GM19467 (cell line): ENCODE data around the gene SAP25.

ENCODE experiments used
- ATAC-seq: cut with Tn5 transposase; IDR thresholded peaks from one replicate; pipeline ENCODE4 v1.9.1; 2021; ENCODE audit warnings: mild to moderate bottlenecking, moderate library complexity; ENCODE audit not compliant: unreplicated experiment

Gene SAP25

DNA sequence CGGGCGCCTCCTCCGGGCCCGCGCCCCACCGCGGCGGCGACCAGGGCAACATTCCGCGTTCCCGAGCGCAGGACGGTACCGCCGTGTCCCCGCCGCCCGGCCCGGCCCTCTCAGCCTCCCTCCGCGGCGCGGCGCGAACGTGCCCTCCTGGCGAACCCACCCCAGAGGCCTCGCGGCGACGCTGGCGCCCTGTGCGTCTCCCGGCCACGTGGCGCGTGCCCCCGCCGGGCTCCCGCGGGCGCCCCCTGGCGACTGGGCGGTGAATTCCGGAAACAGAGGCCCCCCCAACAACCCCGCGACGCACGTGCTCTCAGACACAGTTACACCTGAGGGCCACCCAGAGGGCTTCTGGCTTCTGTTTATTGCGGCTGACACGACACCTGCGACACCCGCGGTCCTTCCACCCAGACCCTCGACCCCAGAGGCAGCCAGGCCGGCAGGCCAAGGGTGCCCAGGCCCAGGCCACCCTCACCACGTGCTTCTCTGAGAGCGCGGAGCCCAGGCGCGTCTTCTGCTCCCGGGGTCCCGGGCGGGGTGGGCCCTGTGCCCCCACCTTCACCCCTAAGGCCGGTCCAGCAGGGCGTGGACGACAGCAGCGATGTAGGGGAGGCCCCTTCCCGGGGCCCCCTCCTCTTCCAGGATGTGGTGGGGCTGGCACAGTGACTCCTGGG is at the start of gene SAP25:
Gene SAP25, minus strand, starts transcription at position 210 of the 671 bp plus-strand sequence. Its CDS starts 158 bp downstream, at position 52.
- ATAC-seq, result no peak

DNA sequence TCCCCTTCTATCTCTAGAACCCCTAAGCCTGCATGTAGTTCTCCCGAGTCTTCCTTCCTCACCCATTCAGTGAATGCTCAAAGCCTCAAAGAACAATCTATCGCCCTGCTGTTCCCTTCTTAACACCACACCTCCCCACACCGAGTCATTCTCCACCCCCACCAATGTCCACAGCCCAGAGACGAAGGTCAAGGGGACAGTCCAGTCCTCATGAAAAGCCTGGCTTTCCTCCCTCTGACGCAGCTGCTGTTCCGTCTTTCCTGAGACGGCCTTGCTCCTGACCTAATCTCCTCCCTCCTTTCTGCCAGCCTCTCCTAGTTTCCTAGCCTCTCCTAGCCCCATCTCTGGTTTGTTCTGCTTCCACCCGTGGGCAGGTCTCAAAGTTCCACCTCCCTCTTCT is 47.9 kb upstream of the SAP25 start:
- ATAC-seq, result no peak

DNA sequence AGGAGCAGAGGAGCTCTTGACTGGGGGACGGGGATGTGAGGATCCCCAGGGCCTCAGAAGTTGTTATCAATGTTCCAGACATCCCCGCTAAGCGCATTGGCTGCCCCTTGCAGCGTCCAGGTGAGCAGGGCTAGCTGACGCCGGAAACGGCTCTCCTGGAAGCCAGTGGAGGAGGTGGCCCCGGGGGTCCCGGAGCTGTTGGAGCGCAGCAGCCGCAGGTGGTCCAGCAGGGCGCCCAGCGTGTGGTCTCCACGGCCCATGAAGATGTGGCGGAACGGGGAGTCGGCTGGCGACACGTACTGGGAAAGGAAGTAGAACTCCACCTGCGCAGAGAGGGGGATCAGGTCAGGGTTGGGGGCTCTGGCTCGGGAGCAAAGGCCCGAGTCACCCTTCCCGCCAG is 47.1 kb upstream of the SAP25 start:
- ATAC-seq, result no peak

DNA sequence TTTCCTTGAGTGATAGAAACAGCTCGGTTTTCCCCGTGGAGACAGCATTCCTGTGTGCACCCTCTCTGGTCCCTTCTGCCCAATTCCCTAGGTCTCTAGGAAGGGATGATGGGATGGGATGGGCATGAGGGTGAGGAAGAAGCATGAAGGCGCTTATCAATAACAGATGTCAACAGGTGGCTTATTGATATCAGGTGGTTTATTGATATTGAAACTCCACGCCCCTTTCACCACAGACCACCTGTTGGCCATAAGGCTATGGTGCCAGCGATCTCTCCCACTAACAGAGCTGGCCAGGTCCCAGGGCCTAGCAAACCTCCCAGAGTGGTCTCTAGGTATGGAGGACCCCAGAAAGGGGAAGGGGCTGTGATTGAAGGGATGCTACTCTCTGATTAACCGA is 46.5 kb upstream of the SAP25 start:
- ATAC-seq, result no peak

DNA sequence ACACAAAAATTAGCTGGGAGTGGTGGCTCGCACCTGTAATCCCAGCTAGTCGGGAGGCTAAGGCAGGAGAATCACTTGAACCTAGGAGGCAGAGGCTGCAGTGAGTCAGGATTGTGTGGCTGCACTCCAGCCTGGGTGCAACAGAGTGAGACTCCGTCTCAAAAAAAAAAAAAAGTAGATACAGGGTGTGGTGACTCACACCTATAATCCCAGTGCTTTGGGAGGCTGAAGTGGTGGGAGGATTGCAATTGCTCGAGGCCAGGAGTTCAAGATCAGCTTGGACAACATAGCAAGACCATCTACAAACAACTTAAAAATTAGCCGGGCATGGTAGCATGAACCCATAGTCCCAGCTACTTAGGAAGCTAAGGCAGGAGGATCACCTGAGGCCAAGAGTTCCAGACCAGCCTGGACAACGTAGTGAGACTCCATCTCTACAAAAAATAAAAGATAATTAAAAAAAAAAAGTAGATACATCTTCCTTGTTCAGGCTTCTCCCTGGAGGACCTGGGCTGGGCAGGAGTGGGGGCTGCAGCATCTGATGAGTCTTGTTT is 40.7 kb upstream of the SAP25 start:
- no peak for ATAC-seq

DNA sequence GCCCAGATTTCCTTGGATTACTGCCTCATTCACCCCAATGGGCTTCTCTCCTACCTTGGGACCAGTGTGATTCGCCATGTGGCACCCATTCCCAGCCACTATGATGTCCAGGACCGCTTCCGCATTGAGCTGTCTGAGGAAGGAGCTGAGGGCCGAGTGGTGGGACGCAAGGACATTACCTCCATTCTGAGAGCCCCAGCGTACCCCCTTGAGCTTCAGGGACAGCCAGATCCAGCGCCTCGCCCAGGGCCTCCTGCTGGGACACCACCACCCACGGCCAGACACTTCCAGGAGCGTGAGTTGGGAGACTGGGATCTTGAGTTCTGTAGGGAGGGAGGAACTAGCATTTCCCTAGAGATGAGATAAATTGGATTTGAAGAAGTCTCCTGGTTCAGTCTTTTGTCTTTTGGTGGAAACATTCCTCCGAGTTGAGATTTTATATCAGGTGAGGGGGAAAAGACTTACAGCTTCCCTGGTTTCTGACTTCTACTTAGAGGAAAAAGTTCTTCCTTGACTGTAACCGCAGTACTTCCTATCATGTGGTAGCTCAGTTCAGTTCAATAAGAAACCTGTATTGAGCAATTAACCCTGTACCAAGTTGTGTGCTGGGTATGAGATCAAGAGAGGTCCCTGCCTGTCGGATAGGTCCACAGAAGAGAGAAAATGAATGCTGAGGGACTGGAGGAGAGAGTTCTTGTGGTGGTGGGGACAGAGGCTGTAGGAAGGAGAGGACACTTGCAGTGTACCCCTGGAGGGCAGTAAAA is 39.9 kb upstream of the SAP25 start:
- no peak for ATAC-seq

DNA sequence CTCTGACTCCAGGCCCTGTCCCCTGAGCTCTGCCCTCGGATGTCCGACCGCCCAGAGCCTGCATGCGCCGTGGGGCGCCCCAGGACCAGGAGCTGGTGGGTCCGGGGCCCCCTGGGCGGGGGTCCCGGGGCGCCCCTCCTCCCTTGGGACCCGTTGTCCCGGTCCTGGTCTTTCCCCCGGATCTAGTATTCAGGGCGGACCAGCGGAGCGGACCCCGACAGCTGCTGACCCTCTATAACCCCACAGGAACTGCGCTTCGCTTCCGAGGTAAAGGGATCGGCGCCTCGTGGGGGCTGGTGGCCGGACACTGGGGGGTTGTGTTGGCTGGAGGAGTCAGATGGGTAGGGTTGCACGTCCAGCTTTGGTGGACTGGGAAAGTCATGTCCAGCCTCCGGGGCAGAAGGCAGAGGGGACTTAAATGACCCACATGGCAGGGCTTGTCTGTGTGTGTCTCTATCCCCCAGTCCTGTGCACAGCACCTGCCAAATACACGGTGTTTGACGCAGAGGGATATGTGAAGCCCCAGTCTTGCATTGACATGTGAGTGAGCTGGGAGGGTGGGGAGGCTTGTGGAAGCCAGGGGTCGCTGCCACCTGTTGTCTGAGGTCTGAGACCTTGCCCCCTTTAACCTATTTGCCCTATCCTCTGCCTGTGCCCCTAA is 39.2 kb upstream of the SAP25 start:
- no peak for ATAC-seq

DNA sequence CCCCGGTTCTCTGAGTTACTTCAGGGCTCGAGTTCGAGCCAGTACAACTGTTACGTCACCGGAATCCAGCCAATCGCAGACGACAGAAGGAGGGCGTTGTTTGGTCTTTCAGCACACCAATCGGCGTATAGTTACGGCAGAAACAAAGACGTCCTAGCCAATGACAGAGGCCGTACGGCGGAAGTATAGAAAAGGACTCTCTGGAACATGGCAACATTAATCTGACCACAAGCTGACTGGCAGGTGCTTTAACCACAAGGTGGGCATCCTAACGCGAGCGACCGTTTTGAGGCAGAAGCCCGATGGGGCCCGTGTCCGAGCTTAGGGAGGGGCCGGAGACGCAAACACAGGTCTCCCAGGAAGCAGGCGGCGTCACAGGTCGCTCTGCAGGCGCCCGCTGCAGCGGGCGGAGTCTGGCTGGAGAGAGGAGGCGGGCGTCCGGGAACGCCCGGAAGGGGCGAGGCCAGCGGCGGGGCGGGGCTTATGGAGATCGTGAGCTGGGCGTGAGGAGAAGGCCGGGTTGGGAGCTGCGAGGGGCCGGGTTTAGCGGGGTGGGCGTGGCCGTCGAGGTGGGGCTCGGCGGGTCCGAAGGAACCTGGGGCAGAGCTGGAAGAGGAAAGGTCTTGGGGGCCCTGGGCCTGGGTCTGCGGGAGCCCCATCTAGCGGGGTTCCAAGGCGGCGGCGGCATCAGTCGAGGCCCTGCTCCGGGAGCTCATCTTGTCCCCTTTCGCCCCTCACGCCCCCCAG is 38.5 kb upstream of the SAP25 start, which contains the start of gene MOSPD3:
Gene MOSPD3, plus strand, starts transcription at position 558 of the 747 bp plus-strand sequence. CDS start 252 bp downstream, outside the sequence.
- peak; percentile 82 for ATAC-seq

DNA sequence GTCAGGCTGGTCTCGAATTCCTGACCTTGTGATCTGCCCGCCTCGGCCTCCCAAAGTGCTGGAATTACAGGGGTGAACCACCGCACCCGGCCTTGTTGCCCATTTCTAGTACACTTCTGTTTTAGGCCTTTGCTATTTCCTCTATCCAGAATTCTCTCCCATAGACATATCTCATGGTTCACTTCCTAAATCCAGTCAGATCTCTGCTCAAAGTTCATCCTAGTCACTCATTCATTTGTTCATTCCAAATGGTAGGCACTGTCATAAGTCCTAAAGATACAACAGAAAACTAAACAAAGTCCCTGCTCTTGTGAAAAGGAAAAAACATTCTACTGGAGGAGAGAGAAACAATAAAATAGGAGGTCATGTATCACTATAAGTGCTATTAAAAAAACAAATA is 36.3 kb upstream of the SAP25 start:
- no peak for ATAC-seq

DNA sequence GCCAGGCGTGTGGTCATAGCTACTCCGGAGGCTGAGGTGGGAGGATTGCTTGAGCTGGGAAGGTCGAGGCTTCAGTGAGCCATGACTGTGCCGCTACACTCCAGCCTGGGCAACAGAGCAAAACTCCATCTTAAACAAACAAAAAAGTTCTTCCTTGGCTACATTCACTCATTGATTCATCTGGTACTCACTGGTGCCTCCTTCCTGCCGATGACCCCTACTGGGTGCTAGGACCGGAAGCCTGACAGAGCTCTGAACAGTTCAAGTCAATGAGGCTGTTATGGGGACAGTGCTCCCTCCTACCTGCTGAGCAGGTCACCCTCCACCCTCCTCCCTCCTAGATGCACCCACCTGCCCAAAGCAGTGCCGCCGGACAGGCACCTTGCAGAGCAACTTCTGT is 33.4 kb upstream of the SAP25 start:
- no peak for ATAC-seq

DNA sequence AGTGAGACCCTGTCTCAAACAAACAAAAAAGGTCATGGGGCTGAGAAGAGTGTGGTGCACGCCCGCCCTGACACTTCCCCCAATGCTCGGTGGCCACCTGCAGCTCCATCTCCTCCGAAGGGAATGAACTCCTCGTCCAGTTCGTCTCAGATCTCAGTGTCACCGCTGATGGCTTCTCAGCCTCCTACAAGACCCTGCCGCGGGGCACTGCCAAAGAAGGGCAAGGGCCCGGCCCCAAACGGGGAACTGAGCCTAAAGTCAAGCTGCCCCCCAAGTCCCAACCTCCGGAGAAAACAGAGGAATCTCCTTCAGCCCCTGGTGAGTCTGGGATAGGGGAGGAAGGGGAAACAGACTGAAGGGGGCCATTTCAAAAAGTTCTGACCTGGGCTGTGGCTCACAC is 32.6 kb upstream of the SAP25 start:
- no peak for ATAC-seq

DNA sequence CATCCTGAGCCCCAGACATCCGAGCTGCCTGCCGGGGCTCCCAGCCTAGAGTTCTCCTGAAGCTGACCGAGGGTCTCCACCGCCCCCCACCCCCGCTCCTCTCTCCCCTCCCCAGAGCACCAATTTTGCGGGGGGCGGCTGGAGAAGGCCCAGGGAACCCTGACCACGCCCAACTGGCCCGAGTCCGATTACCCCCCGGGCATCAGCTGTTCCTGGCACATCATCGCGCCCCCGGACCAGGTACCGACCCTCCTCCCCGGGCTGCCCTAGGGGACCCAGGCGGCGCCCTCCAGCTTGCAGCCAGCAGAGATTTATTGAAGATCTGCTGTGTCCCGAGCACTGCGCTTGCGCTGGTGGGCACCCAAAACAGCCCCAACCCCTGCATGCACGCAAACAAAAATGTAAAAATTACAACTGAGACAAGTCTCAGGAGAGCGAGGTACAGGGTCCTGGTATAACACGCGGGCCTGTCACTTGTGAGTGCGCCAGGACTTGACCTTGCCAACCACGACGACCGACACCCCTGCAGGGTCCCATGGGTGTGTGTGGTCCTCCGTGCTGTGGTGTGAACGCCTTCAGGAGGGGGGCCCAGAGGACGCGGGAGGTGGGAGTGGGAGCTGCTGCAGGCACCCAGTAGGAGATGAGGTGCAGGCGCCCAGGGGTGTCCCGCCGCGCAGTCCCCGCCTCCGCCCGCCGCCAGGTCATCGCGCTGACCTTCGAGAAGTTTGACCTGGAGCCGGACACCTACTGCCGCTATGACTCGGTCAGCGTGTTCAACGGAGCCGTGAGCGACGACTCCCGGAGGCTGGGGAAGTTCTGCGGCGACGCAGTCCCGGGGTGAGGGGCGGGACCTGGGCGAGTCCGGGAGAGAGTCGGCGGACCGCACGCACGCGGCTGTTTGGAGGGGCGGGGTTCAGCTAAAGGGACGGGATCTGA is 31.5 kb upstream of the SAP25 start:
- ATAC-seq, result no peak

DNA sequence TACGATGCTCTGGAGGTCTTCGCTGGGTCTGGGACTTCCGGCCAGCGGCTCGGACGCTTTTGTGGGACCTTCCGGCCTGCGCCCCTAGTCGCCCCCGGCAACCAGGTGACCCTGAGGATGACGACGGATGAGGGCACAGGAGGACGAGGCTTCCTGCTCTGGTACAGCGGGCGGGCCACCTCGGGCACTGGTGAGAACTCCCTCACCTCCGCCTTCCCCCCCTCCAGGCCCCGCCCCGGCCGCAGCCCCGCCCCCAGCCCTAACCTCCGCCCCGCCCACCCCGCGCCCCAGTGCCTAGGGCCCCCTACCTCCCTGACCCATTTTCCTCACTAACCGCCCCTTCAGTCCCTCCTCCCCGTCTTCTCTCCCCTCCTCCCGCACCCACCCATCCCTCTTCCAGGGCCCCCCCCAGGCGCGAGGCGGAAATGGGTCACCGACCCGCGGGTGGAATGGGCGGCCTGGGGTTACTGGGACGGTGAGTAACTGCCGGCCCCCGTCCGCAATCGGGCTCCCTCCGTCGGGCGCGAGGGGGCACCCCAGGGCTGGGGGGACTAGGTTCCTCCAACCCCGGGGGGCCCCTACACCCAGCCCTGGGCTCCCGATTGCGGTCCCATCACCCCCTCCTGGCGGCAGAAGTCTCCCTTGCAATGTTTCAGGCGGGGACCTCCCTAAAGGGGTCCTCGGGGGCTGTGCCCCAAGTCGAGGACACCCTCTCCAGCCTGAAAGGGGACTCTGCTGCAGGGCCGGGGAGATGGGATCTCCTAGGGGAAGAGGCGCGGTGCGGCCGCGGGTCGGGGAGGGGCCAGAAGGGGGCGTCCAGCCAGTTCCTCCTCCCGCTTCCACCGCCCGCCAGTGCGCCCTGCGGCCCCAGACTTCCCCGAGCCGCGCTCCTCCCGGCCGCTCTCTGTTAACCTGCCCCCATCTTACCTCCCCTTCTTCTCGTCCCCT is 30.6 kb upstream of the SAP25 start:
- peak; percentile 50 for ATAC-seq

DNA sequence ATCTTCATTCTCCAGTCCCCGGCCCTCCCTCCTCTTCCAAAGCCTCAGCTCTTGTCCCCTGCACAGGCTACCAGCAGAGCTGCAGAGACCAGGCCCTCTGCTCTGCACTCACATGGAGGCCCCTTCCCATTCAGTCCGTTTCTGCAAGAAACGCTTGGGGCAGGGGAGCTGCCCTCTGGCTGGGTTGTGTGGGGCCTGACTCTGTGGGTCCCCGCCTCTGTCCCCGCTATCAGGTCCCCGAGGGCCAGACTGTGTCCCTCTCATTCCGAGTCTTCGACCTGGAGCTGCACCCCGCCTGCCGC is 30.0 kb upstream of the SAP25 start:
- no peak for ATAC-seq

DNA sequence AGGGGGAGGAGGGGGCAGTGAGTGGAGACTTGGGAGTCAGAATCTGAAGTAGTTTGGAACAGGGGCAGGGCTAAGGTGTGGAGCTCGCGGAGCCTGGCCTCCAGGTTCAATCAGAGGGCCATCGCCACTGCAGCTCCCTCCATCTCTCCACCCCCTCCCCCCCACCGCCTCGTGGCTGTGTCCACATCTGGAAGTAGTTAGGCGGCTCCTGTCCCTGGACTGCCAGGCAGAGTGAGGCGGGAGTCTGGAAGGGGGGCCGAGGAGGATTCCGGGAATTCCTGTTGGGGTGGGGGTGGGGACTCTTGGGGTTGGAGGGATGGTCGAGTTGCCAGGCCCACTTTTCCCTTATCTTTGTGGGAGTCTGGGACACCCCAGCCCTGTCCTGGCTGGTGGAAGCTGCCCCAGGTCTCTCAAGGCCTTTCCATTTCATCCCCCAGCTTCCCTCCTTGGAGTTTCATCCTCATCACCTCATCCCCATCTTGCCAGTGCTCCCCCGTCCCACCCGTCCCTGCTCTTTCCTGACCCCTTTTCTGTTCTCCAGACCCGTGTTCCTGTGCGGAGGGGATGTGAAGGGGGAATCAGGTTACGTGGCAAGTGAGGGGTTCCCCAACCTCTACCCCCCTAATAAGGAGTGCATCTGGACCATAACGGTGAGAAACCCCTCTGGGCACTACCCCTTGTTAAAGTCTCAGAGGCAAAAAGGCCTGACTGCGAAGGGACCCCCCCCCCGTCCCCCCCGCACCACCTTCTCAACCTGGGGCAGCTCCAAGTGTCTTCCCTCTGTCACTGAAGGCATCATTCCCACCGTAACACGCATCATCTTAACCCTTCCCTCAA is 29.4 kb upstream of the SAP25 start:
- ATAC-seq, result no peak

DNA sequence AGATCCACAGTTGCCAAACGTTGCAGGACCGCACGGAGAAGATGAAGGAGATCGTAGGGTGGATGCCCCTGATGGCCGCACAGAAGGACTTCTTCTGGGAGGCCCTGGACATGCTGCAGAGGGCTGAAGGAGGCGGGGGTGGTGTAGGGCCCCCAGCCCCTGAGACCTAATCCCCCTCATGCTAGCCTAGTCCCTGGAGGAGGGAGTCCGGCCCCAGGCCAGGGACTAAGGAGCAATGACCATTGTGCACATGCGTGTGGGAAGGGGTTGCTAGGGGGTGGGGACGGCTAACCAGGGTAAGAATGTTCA is 27.0 kb upstream of the SAP25 start:
- no peak for ATAC-seq

DNA sequence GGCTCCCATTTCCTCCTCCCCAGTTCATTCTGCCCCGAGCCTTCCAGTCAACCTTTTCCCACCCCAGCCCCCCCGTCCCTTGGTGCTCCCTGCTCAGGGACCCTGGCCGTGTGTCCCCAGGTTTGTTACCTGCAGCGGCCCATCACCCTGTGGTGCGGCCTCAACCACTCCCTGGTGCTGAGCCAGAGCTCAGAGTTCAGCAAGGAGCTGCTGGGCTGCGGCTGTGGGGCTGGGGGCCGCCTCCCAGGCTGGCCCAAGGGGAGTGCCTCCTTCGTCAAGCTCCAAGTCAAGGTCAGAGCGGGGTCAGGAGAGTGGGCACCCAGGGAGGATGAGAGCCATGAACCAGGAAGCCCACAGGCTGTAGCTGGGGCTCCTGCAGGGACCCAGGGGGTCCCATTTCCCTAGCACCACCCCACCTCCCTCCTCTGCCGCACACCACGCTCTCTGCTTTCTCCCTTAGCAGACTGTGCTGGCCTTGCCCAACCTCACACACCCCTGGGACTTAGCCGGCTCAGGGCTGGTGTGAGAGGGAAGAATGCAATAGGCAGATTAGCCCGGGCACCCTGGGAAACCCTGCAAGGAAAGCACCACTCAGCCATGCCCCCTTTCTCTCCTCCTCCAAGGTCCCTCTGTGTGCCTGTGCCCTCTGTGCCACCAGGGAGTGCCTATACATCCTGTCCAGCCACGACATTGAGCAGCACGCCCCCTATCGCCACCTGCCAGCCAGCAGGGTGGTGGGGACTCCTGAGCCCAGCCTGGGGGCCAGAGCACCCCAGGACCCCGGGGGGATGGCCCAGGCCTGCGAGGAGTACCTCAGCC is 26.4 kb upstream of the SAP25 start:
- no peak for ATAC-seq
